GM19193 (cell line): ENCODE measurements around the gene EEPD1.

Experiments
- POLR2A ChIP-seq: IDR thresholded peaks from 4 replicates; pipeline ENCODE4 v1.6.1; 2011; ENCODE audit not compliant: insufficient read depth, insufficient read length; ENCODE audit errors: extremely low read depth

The EEPD1 gene

GRCh38 chr7:36127075-36127740 is 25.8 kb upstream of the EEPD1 start:
- TF ChIP-seq POLR2A = no peak

- TF ChIP-seq POLR2A = no peak
Observed at GRCh38 chr7:36128448-36129047, 24.5 kb upstream of the EEPD1 start.

- TF ChIP-seq POLR2A = no peak
Observed at GRCh38 chr7:36129048-36129534, 24.0 kb upstream of the EEPD1 start.

GRCh38 chr7:36130236-36130945 is 22.7 kb upstream of the EEPD1 start:
- TF ChIP-seq POLR2A = no peak

GRCh38 chr7:36131026-36131425 is 22.0 kb upstream of the EEPD1 start:
- TF ChIP-seq POLR2A = no peak

- no peak for TF ChIP-seq POLR2A
Observed at GRCh38 chr7:36131499-36131898, 21.6 kb upstream of the EEPD1 start.

GRCh38 chr7:36132012-36132411 is 21.0 kb upstream of the EEPD1 start:
- no peak for TF ChIP-seq POLR2A

- no peak for TF ChIP-seq POLR2A
Observed at GRCh38 chr7:36135700-36136099, 17.4 kb upstream of the EEPD1 start.

- TF ChIP-seq POLR2A = no peak
Observed at GRCh38 chr7:36137258-36137657, 15.8 kb upstream of the EEPD1 start.

GRCh38 chr7:36137754-36138153 is 15.3 kb upstream of the EEPD1 start:
- TF ChIP-seq POLR2A = no peak

GRCh38 chr7:36138209-36138608 is 14.8 kb upstream of the EEPD1 start:
- TF ChIP-seq POLR2A = no peak

- no peak for TF ChIP-seq POLR2A
Observed at GRCh38 chr7:36141351-36141750, 11.7 kb upstream of the EEPD1 start.

GRCh38 chr7:36141850-36142249 is 11.2 kb upstream of the EEPD1 start:
- no peak for TF ChIP-seq POLR2A

- TF ChIP-seq POLR2A = no peak
Observed at GRCh38 chr7:36144189-36144588, 8.9 kb upstream of the EEPD1 start.

GRCh38 chr7:36145686-36146085 is 7.4 kb upstream of the EEPD1 start:
- no peak for TF ChIP-seq POLR2A

GRCh38 chr7:36147361-36147760 is 5.7 kb upstream of the EEPD1 start:
- no peak for TF ChIP-seq POLR2A
